ENCODE measurements around the gene TFAM. TPM values are rescaled to one million over a fixed set of nuclear protein-coding genes. Genes with fewer than 3 reads are reported as not detected.

Gene TFAM
- total and polyA plus RNA-seq, 2 donors from 2014 or later: 18.5 to 35.0 TPM

- DNase-seq (peak in 1 of 5 donors; percentile 68), FAIRE-seq (no peak)
- Histone ChIP-seq H3K27me3 (ENCODE audit: control insufficient read depth, insufficient read depth, low read length) (no peaks in the 10 kb centered on the region), H3K27ac (ENCODE audit: low read depth in 2 of 2, low read length in 2 of 2) (no peak overlapping the region), H3K4me1 (ENCODE audit: control insufficient read depth in 2 of 3, insufficient read depth in 2 of 3, low read depth in 1 of 3, low read length in 3 of 3) (peaks cover 0 to 6% (median 0%) of the 10 kb centered on the region in 3 donors), H3K4me3 (ENCODE audit: low read length in 3 of 3) (no peak overlapping the region), H3K9ac (ENCODE audit: low read length in 3 of 3) (no peak overlapping the region), H3K9me3 (ENCODE audit: control insufficient read depth in 2 of 3, insufficient read depth in 1 of 3, low read length in 3 of 3) (no peaks in the 10 kb centered on the region), H3K36me3 (ENCODE audit: control insufficient read depth in 2 of 3, insufficient read depth in 3 of 3, low read length in 3 of 3) (no peaks in the 10 kb centered on the region)
- TF ChIP-seq, protein P1, sequence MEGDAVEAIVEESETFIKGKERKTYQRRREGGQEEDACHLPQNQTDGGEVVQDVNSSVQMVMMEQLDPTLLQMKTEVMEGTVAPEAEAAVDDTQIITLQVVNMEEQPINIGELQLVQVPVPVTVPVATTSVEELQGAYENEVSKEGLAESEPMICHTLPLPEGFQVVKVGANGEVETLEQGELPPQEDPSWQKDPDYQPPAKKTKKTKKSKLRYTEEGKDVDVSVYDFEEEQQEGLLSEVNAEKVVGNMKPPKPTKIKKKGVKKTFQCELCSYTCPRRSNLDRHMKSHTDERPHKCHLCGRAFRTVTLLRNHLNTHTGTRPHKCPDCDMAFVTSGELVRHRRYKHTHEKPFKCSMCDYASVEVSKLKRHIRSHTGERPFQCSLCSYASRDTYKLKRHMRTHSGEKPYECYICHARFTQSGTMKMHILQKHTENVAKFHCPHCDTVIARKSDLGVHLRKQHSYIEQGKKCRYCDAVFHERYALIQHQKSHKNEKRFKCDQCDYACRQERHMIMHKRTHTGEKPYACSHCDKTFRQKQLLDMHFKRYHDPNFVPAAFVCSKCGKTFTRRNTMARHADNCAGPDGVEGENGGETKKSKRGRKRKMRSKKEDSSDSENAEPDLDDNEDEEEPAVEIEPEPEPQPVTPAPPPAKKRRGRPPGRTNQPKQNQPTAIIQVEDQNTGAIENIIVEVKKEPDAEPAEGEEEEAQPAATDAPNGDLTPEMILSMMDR (IDR thresholded peaks at IDR 0.05; ENCODE audit: borderline replicate concordance, extremely low read depth, insufficient read depth): no peak
- intact Hi-C loops (cut with DNase I): no loop called here
Measured at GRCh38 chr10:58448121-58448935, 63.1 kb downstream of the TFAM start.

Other genes with a start within 250 kb of the TFAM start
- gene IPMK, start 117.5 kb upstream of the TFAM start, total RNA-seq: 5.0 TPM
- 1.7 TPM for gene IPMK, start 117.5 kb upstream of the TFAM start, polyA plus RNA-seq (ENCODE audit: insufficient read depth, low read depth, low replicate concordance)
- 38.0 TPM for gene CISD1, start 116.2 kb upstream of the TFAM start, total RNA-seq
- 216 TPM for gene CISD1, start 116.2 kb upstream of the TFAM start, polyA plus RNA-seq (ENCODE audit: insufficient read depth, low read depth, low replicate concordance)
- 15.4 TPM for gene UBE2D1, start 50.4 kb upstream of the TFAM start, total RNA-seq
- 12.0 TPM for gene UBE2D1, start 50.4 kb upstream of the TFAM start, polyA plus RNA-seq (ENCODE audit: insufficient read depth, low read depth, low replicate concordance)
- 136 TPM for gene BICC1, start 127.5 kb downstream of the TFAM start, total RNA-seq
- 21.0 TPM for gene BICC1, start 127.5 kb downstream of the TFAM start, polyA plus RNA-seq (ENCODE audit: insufficient read depth, low read depth, low replicate concordance)